ENCODE results near the gene IFT81.

GRCh38 chr12:110230655-110231054 lies 106.5 kb downstream of the IFT81 start:
- no peak for TF ChIP-seq GATA2 (IDR thresholded peaks at IDR 0.05; ENCODE audit: low read depth, low read length)
- no peak for TF ChIP-seq GATA3 (IDR thresholded peaks at IDR 0.05; ENCODE audit: low read depth, low read length)

Measured in SH-SY5Y (cell line).